H9 (cell line): Measurements from ENCODE around the gene LMX1A. TPM values are rescaled to one million over a fixed set of nuclear protein-coding genes. Genes with fewer than 3 reads are reported as not detected.

Source experiments
- DNase-seq: peaks from one replicate; pipeline ENCODE4 v3.0.0-alpha.2; 2017
- H2AFZ ChIP-seq: one replicate; pipeline ENCODE4 v1.6.1; 2013; ENCODE audit warnings: mild to moderate bottlenecking, low read length, control low read depth, moderate library complexity
- H2AK5ac ChIP-seq: 2 replicates; pipeline ENCODE4 v1.6.1; 2013; ENCODE audit warnings: low read length, control low read depth, mixed read lengths; ENCODE audit not compliant: insufficient read length
- H2BK120ac ChIP-seq: one replicate; pipeline ENCODE4 v1.6.1; 2013; ENCODE audit warnings: low read depth, mild to moderate bottlenecking, low read length, control low read depth, inconsistent platforms; ENCODE audit not compliant: poor library complexity, severe bottlenecking
- H2BK12ac ChIP-seq: 2 replicates; pipeline ENCODE4 v1.6.1; 2013; ENCODE audit warnings: low read length, control low read depth, mixed read lengths, low read depth; ENCODE audit not compliant: insufficient read length
- H2BK15ac ChIP-seq: 2 replicates; pipeline ENCODE4 v1.6.1; 2013; ENCODE audit warnings: low read depth, low read length, control low read depth
- H2BK20ac ChIP-seq: one replicate; pipeline ENCODE4 v1.6.1; 2013; ENCODE audit warnings: low read depth, mild to moderate bottlenecking, low read length, control low read depth, inconsistent platforms; ENCODE audit not compliant: poor library complexity, severe bottlenecking
- H2BK5ac ChIP-seq: 2 replicates; pipeline ENCODE4 v1.6.1; 2013; ENCODE audit warnings: low read length, control low read depth, mixed read lengths; ENCODE audit not compliant: insufficient read length
- H3K14ac ChIP-seq: 2 replicates; pipeline ENCODE4 v1.6.1; 2013; ENCODE audit warnings: low read length, control low read depth; ENCODE audit not compliant: insufficient read depth
- H3K18ac ChIP-seq: 2 replicates; pipeline ENCODE4 v1.6.1; 2013; ENCODE audit warnings: low read depth, mild to moderate bottlenecking, mixed read lengths, low read length, control low read depth; ENCODE audit not compliant: insufficient read length
- H3K23ac ChIP-seq: 2 replicates; pipeline ENCODE4 v1.6.1; 2013; ENCODE audit warnings: low read length, control low read depth, mixed read lengths, low read depth; ENCODE audit not compliant: insufficient read length
- H3K23me2 ChIP-seq: 2 replicates; pipeline ENCODE4 v1.6.1; 2013; ENCODE audit warnings: low read depth, mild to moderate bottlenecking, mixed read lengths, low read length, control low read depth; ENCODE audit not compliant: insufficient read length, poor library complexity, severe bottlenecking
- H3K27ac ChIP-seq: 2 replicates; pipeline ENCODE4 v1.5.1; 2013; ENCODE audit warnings: low read length, control low read depth, mixed read lengths, low read depth; ENCODE audit not compliant: insufficient read length
- H3K27me3 ChIP-seq: 2 replicates; pipeline ENCODE4 v1.6.1; 2013; ENCODE audit warnings: low read length, control low read depth, inconsistent platforms; ENCODE audit not compliant: insufficient read depth
- H3K4ac ChIP-seq: 2 replicates; pipeline ENCODE4 v1.6.1; 2013; ENCODE audit warnings: low read depth, mild to moderate bottlenecking, control low read depth, inconsistent platforms, low read length, moderate library complexity
- H3K4me1 ChIP-seq: 2 replicates; pipeline ENCODE4 v1.6.1; 2013; ENCODE audit warnings: low read length, control low read depth, inconsistent platforms; ENCODE audit not compliant: insufficient read depth
- H3K4me2 ChIP-seq: 2 replicates; pipeline ENCODE4 v1.6.1; 2013; ENCODE audit warnings: low read length, control low read depth, mixed read lengths; ENCODE audit not compliant: insufficient read length, insufficient read depth
- H3K56ac ChIP-seq: 2 replicates; pipeline ENCODE4 v1.6.1; 2013; ENCODE audit warnings: low read depth, mild to moderate bottlenecking, mixed read lengths, low read length, control low read depth; ENCODE audit not compliant: insufficient read length
- H3K79me1 ChIP-seq: 2 replicates; pipeline ENCODE4 v1.6.1; 2013; ENCODE audit warnings: low read depth, mild to moderate bottlenecking, moderate library complexity, low read length, control low read depth, inconsistent platforms; ENCODE audit not compliant: insufficient read depth, poor library complexity, severe bottlenecking
- H3K79me2 ChIP-seq: 2 replicates; pipeline ENCODE4 v1.6.1; 2013; ENCODE audit warnings: low read length, control low read depth, inconsistent platforms; ENCODE audit not compliant: insufficient read depth
- H3K9ac ChIP-seq: 2 replicates; pipeline ENCODE4 v1.6.1; 2013; ENCODE audit warnings: low read length, control low read depth, mixed read lengths; ENCODE audit not compliant: insufficient read length; ENCODE audit errors: extremely low read depth
- H3K9me3 ChIP-seq: one replicate; pipeline ENCODE4 v1.6.1; 2013; ENCODE audit warnings: low read depth, low read length, inconsistent platforms; ENCODE audit not compliant: control insufficient read depth
- H3T11ph ChIP-seq: one replicate; pipeline ENCODE4 v1.6.1; 2013; ENCODE audit warnings: mild to moderate bottlenecking, low read length, control low read depth, inconsistent platforms
- H4K20me1 ChIP-seq: one replicate; pipeline ENCODE4 v1.6.1; 2013; ENCODE audit not compliant: control insufficient read depth, insufficient read length, insufficient read depth
- H4K5ac ChIP-seq: 2 replicates; pipeline ENCODE4 v1.6.1; 2013; ENCODE audit warnings: low read depth, mild to moderate bottlenecking, mixed read lengths, low read length, control low read depth; ENCODE audit not compliant: insufficient read length
- H4K8ac ChIP-seq: replicated peaks from 2 replicates; pipeline ENCODE4 v1.6.1; 2013; ENCODE audit warnings: low read length, control low read depth, mixed read lengths, low read depth; ENCODE audit not compliant: insufficient read length
- H4K91ac ChIP-seq: 2 replicates; pipeline ENCODE4 v1.6.1; 2013; ENCODE audit warnings: low read depth, mild to moderate bottlenecking, moderate library complexity, mixed read lengths, low read length, control low read depth; ENCODE audit not compliant: insufficient read length
- H3K27ac Mint-ChIP-seq, 3 experiments: 2 replicates in 2 of 3; 3 replicates in 1 of 3; pipeline ENCODE4 v1.8.0; 2020 to 2021; ENCODE audit warnings: mixed read lengths in 3 of 3, mild to moderate bottlenecking in 1 of 3, moderate library complexity in 1 of 3
- H3K27me3 Mint-ChIP-seq: 2 replicates; pipeline ENCODE4 v1.8.0; 2021; ENCODE audit warnings: low read depth, mild to moderate bottlenecking, moderate library complexity, mixed read lengths
- H3K36me3 Mint-ChIP-seq, 3 experiments: 2 replicates in 2 of 3; 3 replicates in 1 of 3; pipeline ENCODE4 v1.8.0; 2020 to 2021; ENCODE audit warnings: low read depth in 3 of 3, mixed read lengths in 3 of 3; ENCODE audit not compliant: insufficient read depth in 1 of 3
- H3K4me1 Mint-ChIP-seq, 2 experiments: 2 replicates each; pipeline ENCODE4 v1.8.0; 2020; ENCODE audit warnings: mixed read lengths in 2 of 2
- H3K4me3 Mint-ChIP-seq, 2 experiments: 2 replicates in 1 of 2; 3 replicates in 1 of 2; pipeline ENCODE4 v1.8.0; 2020 to 2021; ENCODE audit warnings: mild to moderate bottlenecking in 2 of 2, mixed read lengths in 2 of 2, moderate library complexity in 1 of 2
- H3K9me3 Mint-ChIP-seq, 2 experiments: 2 replicates in 1 of 2; 3 replicates in 1 of 2; pipeline ENCODE4 v1.8.0; 2020; ENCODE audit warnings: mild to moderate bottlenecking in 2 of 2, mixed read lengths in 2 of 2, moderate library complexity in 1 of 2
- WGBS: extraction: QIAGEN DNeasy Blood & Tissue Kit; methylation state at CpG from one replicate; pipeline ENCODE4 v1.1.7; 2013; ENCODE audit warnings: missing lambda C conversion rate, low lambda C conversion rate, mixed read lengths; ENCODE audit not compliant: insufficient read length; ENCODE audit errors: extremely low coverage; 5-methylcytosine and 5-hydroxymethylcytosine counted together
- total RNA-seq: library from RNA; stranded (reverse); gene quantifications from 2 replicates; pipeline ENCODE4 v1.2.1, GENCODE V29; 2021
- TF ChIP-seq, protein P1 (sequence below): fragments of 200-600 bp; sonication (generic); conservative IDR thresholded peaks from 3 replicates; pipeline ENCODE4 v1.8.0; 2021; ENCODE audit warnings: antibody characterized with exemption, mild to moderate bottlenecking

LMX1A gene
- total RNA-seq, 1 experiment from 2014 or later = not detected

DNA sequence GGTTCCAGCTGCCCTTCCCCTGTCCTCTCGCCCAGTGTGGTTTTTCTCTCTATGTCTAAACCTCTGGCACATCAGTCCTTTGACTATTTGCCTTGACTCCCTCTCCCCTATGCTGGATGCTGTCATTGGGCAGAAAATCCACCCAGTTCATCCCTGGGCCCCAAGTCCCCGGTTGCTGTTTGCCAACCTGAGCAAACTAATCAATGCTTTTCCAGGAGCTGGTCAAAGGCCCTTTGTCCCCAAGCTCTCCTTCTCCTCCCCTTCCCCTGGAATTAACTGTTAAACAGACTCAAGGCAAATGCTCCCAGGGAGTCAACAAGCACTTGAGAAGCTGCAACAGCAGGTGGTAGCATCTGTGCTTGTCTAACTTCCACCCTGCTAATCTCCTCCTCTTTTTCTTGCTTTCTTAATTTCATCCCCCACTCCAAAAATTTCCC, 102.7 kb downstream of the LMX1A start:
- Histone ChIP-seq H4K5ac (no peak overlapping the region), H3K27me3 (no peaks in the 10 kb centered on the region), H3K79me1 (no peaks in the 10 kb centered on the region), H2BK20ac (no peak overlapping the region), H3T11ph (no peak overlapping the region), H3K23ac (no peak overlapping the region), H3K4me2 (no peak overlapping the region), H4K8ac (no peak overlapping the region), H3K14ac (no peak overlapping the region), H2AK5ac (no peak overlapping the region), H3K4me1 (no peaks in the 10 kb centered on the region), H4K20me1 (no peaks in the 10 kb centered on the region), H3K27ac (no peak overlapping the region), H4K91ac (no peak overlapping the region), H3K23me2 (no peaks in the 10 kb centered on the region), H2BK15ac (no peak overlapping the region), H2BK5ac (no peak overlapping the region), H3K9me3 (no peaks in the 10 kb centered on the region), H3K9ac (no peak overlapping the region), H2AFZ (no peak overlapping the region), H2BK12ac (no peak overlapping the region), H3K79me2 (no peaks in the 10 kb centered on the region), H3K18ac (no peak overlapping the region), H3K4ac (no peak overlapping the region), H3K56ac (no peak overlapping the region), H2BK120ac (no peak overlapping the region)
- peaks cover 27 to 34% of the 10 kb centered on the region in 2 experiments for H3K4me1 Mint-ChIP-seq
- no peaks in the 10 kb centered on the region for H3K9me3 Mint-ChIP-seq
- peaks cover 36% of the 10 kb centered on the region for H3K27me3 Mint-ChIP-seq
- no peak for DNase-seq
- TF ChIP-seq, protein P1, sequence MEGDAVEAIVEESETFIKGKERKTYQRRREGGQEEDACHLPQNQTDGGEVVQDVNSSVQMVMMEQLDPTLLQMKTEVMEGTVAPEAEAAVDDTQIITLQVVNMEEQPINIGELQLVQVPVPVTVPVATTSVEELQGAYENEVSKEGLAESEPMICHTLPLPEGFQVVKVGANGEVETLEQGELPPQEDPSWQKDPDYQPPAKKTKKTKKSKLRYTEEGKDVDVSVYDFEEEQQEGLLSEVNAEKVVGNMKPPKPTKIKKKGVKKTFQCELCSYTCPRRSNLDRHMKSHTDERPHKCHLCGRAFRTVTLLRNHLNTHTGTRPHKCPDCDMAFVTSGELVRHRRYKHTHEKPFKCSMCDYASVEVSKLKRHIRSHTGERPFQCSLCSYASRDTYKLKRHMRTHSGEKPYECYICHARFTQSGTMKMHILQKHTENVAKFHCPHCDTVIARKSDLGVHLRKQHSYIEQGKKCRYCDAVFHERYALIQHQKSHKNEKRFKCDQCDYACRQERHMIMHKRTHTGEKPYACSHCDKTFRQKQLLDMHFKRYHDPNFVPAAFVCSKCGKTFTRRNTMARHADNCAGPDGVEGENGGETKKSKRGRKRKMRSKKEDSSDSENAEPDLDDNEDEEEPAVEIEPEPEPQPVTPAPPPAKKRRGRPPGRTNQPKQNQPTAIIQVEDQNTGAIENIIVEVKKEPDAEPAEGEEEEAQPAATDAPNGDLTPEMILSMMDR = no peak
- H3K36me3 Mint-ChIP-seq = no peaks in the 10 kb centered on the region; a peak in 1 of 7 replicates
- no peak overlapping the region for H3K4me3 Mint-ChIP-seq
- no CpG with 5 or more reads among the region's 2 CpGs for WGBS
- H3K27ac Mint-ChIP-seq = no peak overlapping the region
